Astrocyte (in vitro differentiated cells and primary cell): ENCODE data around the gene RNLS. TPM values are rescaled to one million over a fixed set of nuclear protein-coding genes. Genes with fewer than 3 reads are reported as not detected.

ENCODE experiments used
- DNase-seq: peaks from one replicate; pipeline ENCODE4 v3.0.0-alpha.2; 2010; ENCODE audit warnings: low read depth
- FAIRE-seq: peaks from 2 replicates; lab custom pipeline; 2011; peaks lifted over from hg19 to GRCh38; lab: Jason Lieb, UNC
- H2AFZ ChIP-seq: 2 replicates; pipeline ENCODE4 v1.6.0; 2012; ENCODE audit warnings: low read depth, low read length, inconsistent platforms
- H3K27ac ChIP-seq: 2 replicates; pipeline ENCODE4 v1.5.1; 2011; ENCODE audit warnings: low read depth, low read length, inconsistent platforms
- H3K27me3 ChIP-seq: 2 replicates; pipeline ENCODE4 v1.6.0; 2011; ENCODE audit warnings: low read length, inconsistent platforms; ENCODE audit not compliant: insufficient read depth
- H3K36me3 ChIP-seq: 2 replicates; pipeline ENCODE4 v1.5.1; 2011; ENCODE audit warnings: low read length, inconsistent platforms; ENCODE audit not compliant: insufficient read depth
- H3K4me1 ChIP-seq: 2 replicates; pipeline ENCODE4 v1.5.1; 2011; ENCODE audit warnings: low read length, inconsistent platforms; ENCODE audit not compliant: insufficient read depth
- H3K4me2 ChIP-seq: 2 replicates; pipeline ENCODE4 v1.6.0; 2012; ENCODE audit warnings: low read length, inconsistent platforms
- H3K4me3 ChIP-seq: 2 replicates; pipeline ENCODE4 v1.5.1; 2011; ENCODE audit warnings: low read depth, mild to moderate bottlenecking, low read length, inconsistent platforms; ENCODE audit not compliant: insufficient read depth
- H3K79me2 ChIP-seq: 2 replicates; pipeline ENCODE4 v1.6.0; 2012; ENCODE audit warnings: mild to moderate bottlenecking, low read length, inconsistent platforms; ENCODE audit not compliant: insufficient read depth
- H3K9ac ChIP-seq: 2 replicates; pipeline ENCODE4 v1.6.0; 2012; ENCODE audit warnings: mild to moderate bottlenecking, low read length, inconsistent platforms
- H3K9me3 ChIP-seq: 2 replicates; pipeline ENCODE4 v1.5.1; 2012; ENCODE audit warnings: low read depth, mild to moderate bottlenecking, low read length, inconsistent platforms; ENCODE audit not compliant: insufficient read depth
- H4K20me1 ChIP-seq: 2 replicates; pipeline ENCODE4 v1.6.0; 2012; ENCODE audit warnings: low read length, inconsistent platforms; ENCODE audit not compliant: insufficient read depth
- H3K27ac Mint-ChIP-seq: one replicate; pipeline ENCODE4 v1.8.0; 2021; ENCODE audit warnings: mild to moderate bottlenecking, mixed read lengths; ENCODE audit not compliant: unreplicated experiment
- H3K27me3 Mint-ChIP-seq: one replicate; pipeline ENCODE4 v1.8.0; 2021; ENCODE audit warnings: low read depth, mixed read lengths; ENCODE audit not compliant: unreplicated experiment
- H3K36me3 Mint-ChIP-seq: one replicate; pipeline ENCODE4 v1.8.0; 2021; ENCODE audit warnings: low read depth, mixed read lengths; ENCODE audit not compliant: unreplicated experiment
- H3K4me1 Mint-ChIP-seq: one replicate; pipeline ENCODE4 v1.8.0; 2021; ENCODE audit warnings: low read depth, mixed read lengths; ENCODE audit not compliant: unreplicated experiment
- H3K4me3 Mint-ChIP-seq: one replicate; pipeline ENCODE4 v1.8.0; 2021; ENCODE audit warnings: mild to moderate bottlenecking, moderate library complexity, mixed read lengths; ENCODE audit not compliant: unreplicated experiment
- H3K9me3 Mint-ChIP-seq: one replicate; pipeline ENCODE4 v1.8.0; 2021; ENCODE audit warnings: mild to moderate bottlenecking, mixed read lengths; ENCODE audit not compliant: unreplicated experiment
- EZH2 ChIP-seq: IDR thresholded peaks from 2 replicates; pipeline ENCODE4 v1.6.1; 2012; ENCODE audit warnings: mild to moderate bottlenecking, low read length, inconsistent platforms; ENCODE audit not compliant: insufficient read depth
- total RNA-seq: library from RNA; stranded (reverse); gene quantifications from 2 replicates; pipeline ENCODE4 v1.2.1, GENCODE V29; 2021
- TF ChIP-seq, protein P1 (sequence below): IDR thresholded peaks from 2 replicates; pipeline ENCODE4 v1.5.1; 2011; ENCODE audit warnings: low read depth, mild to moderate bottlenecking, inconsistent platforms, low read length, moderate library complexity; ENCODE audit not compliant: insufficient read depth

The RNLS gene
- total RNA-seq, 1 donor from 2014 or later = 6.9 TPM

DNA sequence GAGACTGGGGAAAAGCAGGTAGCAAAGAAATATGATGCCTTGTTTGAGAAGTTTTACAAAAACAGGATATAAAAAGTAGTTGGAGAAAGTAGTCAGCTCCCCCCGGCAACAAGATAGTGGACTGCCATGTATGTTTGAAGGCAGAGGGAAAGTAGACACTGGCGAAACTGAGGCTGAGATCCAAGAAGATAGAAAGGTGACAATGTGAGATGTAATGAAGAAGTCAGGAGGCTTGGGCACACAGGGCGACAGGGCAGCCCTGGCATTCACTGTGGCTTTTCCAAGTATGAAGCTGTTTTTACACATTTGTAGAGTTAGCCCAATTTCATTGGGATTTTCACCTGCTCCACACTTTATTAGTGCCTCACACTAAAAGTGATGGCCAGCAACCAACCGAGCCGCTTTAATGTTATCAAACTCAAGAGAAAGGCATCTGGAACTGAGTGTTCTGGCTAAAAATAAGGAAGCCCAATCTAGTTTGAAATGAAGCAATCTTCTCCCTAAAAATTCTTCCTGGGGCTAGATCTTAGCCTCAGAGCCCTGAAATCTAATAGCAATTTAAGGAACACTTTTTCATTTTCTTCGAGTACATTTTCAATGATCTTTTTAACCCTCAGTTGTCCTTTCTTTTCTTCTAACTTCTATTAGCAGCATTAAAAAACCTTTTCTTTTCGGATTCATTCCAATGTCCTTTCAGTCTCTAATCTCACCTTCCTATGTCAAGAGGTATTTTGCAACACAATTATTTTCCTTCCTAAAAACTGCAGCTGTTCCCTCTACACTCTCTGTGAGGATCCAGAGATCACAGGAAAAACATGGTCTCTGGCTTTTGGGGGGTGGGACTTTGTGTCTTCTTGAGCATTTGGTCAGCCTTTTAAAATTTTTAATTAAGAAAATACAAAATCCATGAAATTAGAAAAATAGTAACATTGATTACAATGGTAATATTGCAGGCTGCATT, 108.0 kb downstream of the RNLS start:
- no peaks in the 10 kb centered on the region for H3K4me1 ChIP-seq
- no peaks in the 10 kb centered on the region for H3K36me3 Mint-ChIP-seq
- no peak overlapping the region for H3K4me3 ChIP-seq
- H3K4me3 Mint-ChIP-seq = no peak overlapping the region
- FAIRE-seq (no peak), DNase-seq (no peak)
- H3K4me1 Mint-ChIP-seq = no peaks in the 10 kb centered on the region
- no peak overlapping the region for H3K27ac Mint-ChIP-seq
- no peaks in the 10 kb centered on the region for H3K9me3 Mint-ChIP-seq
- no peaks in the 10 kb centered on the region for H3K9me3 ChIP-seq
- H3K4me2 ChIP-seq = no peak overlapping the region
- TF ChIP-seq, protein P1, sequence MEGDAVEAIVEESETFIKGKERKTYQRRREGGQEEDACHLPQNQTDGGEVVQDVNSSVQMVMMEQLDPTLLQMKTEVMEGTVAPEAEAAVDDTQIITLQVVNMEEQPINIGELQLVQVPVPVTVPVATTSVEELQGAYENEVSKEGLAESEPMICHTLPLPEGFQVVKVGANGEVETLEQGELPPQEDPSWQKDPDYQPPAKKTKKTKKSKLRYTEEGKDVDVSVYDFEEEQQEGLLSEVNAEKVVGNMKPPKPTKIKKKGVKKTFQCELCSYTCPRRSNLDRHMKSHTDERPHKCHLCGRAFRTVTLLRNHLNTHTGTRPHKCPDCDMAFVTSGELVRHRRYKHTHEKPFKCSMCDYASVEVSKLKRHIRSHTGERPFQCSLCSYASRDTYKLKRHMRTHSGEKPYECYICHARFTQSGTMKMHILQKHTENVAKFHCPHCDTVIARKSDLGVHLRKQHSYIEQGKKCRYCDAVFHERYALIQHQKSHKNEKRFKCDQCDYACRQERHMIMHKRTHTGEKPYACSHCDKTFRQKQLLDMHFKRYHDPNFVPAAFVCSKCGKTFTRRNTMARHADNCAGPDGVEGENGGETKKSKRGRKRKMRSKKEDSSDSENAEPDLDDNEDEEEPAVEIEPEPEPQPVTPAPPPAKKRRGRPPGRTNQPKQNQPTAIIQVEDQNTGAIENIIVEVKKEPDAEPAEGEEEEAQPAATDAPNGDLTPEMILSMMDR = no peak
- no peak for TF ChIP-seq EZH2
- no peaks in the 10 kb centered on the region for H4K20me1 ChIP-seq
- no peaks in the 10 kb centered on the region for H3K79me2 ChIP-seq
- no peak overlapping the region for H3K27ac ChIP-seq
- H2AFZ ChIP-seq = no peak overlapping the region
- H3K36me3 ChIP-seq = no peaks in the 10 kb centered on the region
- H3K27me3 ChIP-seq = no peaks in the 10 kb centered on the region
- no peak overlapping the region for H3K9ac ChIP-seq
- H3K27me3 Mint-ChIP-seq = no peaks in the 10 kb centered on the region

DNA sequence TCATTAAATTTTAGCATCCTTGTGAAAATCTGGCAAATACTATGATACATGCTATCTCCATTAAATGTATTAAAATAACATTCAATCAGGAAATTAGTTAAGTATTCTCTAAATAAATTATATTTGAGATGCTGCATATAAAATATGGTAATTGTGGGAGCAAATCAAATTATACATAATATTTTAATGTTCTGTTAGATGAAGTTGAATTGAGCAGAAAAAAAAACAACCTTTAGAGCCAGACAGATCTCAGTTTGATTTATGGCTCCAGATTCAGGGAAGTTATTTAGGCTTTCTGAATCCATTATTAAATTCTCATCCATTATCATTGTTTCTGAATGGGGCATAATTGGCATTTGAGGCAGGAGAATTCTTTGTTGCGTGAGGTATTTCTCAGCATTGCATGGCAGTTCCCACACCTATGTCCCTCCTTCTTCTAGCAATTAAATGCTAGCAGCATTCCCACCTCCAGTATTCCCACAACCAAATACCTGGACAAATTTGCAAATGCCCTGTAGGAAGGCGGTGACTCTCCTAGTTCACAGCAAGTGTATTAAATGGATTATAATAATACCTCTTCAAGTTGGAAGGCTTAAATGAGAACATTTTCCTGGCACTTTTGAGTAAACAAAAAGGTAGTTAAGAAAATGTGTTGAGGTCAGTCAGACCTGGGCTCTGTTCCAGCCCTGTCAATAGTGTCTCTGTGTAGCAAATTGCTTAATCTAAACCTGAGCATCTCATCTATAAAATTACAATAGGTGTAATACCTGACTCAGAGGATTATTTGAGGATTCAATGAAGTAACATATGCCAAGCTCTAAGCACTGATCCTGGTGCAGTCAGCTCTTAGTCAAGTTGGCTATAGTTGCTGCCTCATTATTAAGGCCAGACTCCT, 108.9 kb downstream of the RNLS start:
- no peaks in the 10 kb centered on the region for H3K9me3 Mint-ChIP-seq
- peak; percentile 23 for DNase-seq

More for the DNA sequence above, 108.9 kb downstream of the RNLS start:
- H3K27ac ChIP-seq = no peak overlapping the region
- H3K27me3 Mint-ChIP-seq = no peaks in the 10 kb centered on the region
- H3K4me3 Mint-ChIP-seq = no peak overlapping the region
- no peak overlapping the region for H3K4me2 ChIP-seq
- no peak overlapping the region for H3K9ac ChIP-seq
- H4K20me1 ChIP-seq = no peaks in the 10 kb centered on the region
- no peak overlapping the region for H3K27ac Mint-ChIP-seq
- no peaks in the 10 kb centered on the region for H3K36me3 Mint-ChIP-seq
- no peaks in the 10 kb centered on the region for H3K4me1 ChIP-seq
- no peak for FAIRE-seq
- no peaks in the 10 kb centered on the region for H3K36me3 ChIP-seq
- H3K79me2 ChIP-seq = no peaks in the 10 kb centered on the region
- TF ChIP-seq, protein P1 = no peak
- TF ChIP-seq EZH2 = no peak
- no peak overlapping the region for H2AFZ ChIP-seq
- no peaks in the 10 kb centered on the region for H3K9me3 ChIP-seq
- no peaks in the 10 kb centered on the region for H3K4me1 Mint-ChIP-seq
- no peaks in the 10 kb centered on the region for H3K27me3 ChIP-seq
- H3K4me3 ChIP-seq = no peak overlapping the region
